LoVo (cell line): ENCODE results near the gene RWDD2A.
"Not testable (repeated sequence)": the region's sequence is repeated elsewhere in the genome, so short reads cannot be mapped to it uniquely, and the experiment has no call there.

Experiments used
- DNase-seq: peaks from one replicate; pipeline ENCODE4 v3.0.0-alpha.2; 2016; ENCODE audit warnings: low spot score

RWDD2A gene

DNA sequence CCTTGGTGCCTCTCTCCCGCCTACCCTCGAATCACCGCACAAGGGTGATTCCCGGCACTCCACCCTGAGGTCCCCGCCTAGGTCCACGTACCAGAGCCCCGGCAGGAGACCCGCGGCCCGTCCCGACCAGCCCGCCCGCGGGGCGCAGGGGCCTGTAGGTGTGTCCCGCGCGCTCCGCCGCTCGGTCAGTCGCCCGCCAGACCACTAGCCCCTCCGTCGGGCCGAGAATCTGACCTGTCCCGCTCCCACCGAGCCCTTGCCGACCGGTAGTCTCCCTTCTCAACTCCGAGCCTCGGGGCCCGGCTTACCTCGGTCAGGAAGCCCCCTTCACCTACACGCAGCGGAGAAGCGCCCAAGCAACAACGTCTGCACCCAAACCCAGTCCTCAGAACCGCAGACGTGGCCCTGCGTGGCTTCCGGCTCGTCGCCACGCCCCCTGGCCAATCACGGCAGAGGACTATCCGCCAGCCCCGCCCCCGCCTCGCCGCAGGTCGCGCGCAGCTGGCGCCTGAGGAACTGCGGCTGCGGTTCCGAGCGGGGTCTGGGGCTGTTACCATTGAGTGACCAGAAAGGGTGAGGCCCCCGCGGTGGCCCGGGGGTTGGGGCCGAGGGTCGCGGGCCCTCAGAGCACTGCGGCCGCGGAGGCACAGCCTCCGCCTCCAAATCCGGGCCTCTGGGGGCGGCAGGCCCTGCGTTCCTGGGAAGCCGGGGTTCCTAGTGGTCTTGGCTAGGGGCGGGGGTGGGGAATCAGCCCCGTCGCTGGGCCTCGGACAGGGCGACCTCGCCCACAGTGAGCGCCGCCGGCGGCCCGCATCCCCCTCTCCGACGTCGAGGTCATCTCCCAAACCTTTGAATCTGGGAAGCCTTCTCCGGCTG, at the start of gene RWDD2A, which contains the start of gene PGM3:
TSS of gene RWDD2A (plus strand) at position 487 of the 876 bp plus-strand sequence. CDS start 1,095 bp downstream, outside the sequence.
TSS of gene PGM3 (minus strand) at position 395 of the 876 bp plus-strand sequence. CDS start 2,253 bp downstream, outside the sequence.
- DNase-seq, result peak; percentile 88

DNA sequence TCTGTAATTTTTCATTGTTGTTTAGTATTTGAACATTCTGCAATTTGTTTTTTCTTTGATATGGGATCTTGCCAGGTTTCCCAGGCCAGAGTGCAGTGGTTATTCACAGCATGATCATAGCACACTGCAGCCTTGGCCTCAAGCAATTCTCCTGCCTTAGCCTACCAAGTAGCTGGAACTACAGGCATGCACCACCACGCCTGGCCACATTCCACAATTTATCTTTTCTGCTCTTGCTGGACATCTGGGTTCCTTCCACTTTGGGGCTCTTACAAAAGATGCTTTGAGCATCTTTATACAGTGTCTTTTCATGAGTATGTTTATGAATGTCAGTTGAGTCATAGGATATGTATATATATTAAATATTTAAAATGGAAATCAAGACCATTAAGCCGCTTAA, 42.0 kb upstream of the RWDD2A start:
- no peak for DNase-seq

DNA sequence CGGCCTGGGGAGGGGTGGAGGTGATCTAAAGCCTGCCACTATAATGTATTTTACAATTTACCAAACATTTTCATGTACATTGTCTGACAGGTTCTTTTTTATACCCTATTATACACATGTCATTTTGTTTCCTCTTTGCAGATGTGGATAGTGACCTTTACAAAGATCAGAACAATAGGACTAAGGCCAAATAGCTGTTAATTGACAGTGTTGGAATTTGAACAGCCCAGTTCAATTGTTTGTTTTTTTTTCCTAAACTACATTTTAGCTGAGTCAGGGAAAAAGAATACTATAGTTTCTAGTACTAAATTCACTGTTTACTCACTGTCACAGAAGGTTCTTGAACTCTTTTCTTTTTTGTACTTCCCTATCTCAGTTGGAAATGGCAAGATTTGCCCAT, 40.2 kb upstream of the RWDD2A start:
- DNase-seq, result no peak

DNA sequence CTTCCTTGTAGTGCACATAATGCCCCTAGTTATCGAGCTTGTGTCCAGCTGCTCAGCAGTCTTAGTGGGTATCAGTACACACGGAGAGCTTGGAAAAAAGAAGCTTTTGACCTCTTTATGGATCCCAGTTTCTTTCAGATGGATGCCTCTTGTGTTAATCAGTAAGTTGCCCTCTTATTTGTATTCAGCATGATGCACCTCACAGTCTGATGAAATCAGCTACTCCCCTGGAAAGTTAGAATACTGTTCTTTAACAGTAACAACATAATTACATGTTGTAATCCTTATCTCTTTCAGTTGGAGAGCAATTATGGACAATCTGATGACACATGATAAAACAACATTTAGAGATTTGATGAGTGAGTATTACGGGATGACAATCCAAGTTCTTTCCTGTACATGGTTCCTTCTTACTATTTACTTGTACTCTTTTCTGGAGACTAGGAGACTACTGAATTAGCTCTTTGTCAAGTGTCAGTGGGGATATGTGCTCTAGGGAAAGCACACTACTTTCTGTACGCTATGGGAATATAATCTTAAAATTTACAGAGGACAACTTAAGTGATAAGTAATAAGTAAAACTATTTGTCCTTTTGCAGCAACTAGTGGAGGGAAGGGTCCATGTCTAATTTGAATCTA, 39.2 kb upstream of the RWDD2A start:
- DNase-seq, result no peak

DNA sequence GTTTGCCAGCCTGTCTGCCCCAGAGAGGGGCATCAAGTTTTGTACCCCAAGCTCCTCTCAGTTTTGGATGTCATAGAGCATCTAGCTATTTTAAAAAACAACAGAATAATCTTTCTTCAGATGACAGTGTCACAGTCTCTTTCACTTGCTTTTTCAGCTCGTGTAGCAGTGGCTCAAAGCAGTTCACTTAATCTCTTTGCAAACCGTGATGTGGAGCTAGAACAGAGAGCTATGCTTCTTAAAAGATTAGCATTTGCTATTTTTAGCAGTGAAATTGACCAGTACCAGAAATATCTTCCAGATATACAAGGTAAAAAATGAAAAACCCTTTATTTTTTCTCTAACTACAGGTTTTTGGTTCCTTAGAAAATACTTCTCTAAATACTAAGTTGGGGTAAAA, 37.4 kb upstream of the RWDD2A start:
- DNase-seq, result no peak

DNA sequence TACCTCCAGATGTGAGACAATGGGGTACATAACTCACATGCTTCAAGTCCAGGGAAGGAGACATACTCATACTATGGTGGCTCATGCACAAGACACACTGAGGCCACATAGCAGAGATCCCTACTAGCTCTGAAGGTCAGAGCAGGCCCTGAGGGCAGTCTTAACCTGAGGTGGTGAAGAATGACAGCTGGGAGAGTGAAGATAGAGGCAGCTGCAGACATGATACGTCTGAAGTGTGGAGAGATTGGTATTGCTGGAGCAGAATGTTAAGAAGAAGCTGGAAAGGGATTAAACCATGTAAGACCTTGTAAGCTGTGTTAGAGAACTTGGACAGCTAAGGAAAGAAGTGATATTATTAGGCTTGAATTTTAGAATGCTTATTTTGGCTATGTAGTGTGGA, 33.0 kb upstream of the RWDD2A start:
- DNase-seq, result no peak

DNA sequence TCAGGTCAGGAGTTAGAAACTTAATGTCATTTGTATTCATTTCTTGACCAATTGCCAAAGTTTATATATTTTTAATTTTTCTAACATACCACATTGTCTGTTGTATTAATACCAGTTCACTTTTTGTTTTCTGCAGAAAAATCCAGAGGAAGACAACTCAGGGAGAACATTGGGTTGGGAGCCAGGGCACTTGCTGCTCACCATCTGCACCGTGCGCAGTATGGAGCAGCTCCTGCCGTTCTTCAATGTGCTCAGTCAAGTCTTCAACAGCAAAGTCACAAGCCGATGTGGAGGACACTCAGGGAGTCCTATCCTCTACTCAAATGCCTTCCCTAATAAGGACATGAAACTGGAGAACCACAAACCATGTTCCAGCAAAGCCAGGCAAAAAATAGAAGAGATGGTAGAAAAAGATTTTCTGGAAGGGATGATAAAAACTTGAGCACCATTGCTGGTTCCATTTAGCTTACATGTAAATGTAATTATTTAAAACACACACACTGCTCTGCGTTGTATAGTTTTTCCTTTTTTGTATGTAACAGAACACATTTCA, 25.4 kb upstream of the RWDD2A start:
- DNase-seq, result no peak

DNA sequence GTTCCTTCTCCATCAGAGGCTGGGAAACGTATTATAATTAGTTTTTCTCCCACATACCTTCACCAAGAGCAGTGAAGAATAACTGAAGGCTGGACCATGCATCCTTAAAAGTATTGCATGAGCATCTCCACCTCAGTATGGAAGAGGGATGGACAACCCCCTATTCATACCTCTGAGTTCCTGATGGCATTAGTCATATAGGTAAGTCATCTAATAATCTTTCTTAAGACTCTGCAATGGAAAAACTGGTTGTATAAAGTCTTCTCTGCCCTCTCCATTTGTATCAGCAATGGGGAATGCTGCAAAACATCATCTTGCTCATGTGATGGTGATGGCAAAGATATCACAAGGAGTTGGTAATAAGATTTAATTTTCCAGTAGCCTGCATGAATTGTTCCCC, 24.6 kb upstream of the RWDD2A start:
- DNase-seq, result no peak

DNA sequence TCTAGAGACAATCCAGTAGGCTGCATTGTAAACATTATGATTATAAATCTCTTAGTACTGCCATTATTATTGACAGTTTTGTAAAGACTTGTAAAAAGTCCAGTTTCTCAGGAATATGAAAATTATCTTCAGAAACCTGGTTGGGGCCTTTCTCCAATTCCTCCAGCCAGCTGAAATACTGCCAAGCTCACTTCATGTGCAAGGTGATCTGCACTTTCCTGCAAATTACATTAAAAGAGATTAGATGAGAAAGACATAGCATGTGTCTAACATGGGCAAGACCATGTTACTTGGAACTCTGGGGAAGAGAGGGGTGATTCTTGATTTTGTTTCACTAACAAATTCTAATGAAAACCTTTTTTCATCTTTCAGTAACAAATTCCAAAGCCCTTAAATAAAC, 24.1 kb upstream of the RWDD2A start:
- no peak for DNase-seq

DNA sequence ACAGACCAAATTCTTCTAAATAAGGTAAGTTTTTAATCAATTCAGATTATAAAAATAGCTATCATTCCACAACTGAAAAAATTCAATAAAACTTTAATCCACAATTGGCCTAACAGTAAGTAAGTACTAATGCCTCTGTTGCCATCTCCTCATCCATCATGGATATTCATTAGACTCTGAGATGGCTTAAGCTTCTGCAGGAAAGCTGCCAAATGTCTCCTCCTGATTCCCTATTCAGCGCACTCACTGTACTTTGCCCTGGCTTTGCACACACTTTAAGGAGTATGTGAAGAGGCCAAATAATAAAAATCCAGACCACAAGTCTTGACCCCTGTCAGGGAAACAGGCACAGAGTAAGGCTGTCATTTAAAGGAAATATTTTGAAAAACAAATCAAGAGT, 23.6 kb upstream of the RWDD2A start:
- DNase-seq, result no peak

DNA sequence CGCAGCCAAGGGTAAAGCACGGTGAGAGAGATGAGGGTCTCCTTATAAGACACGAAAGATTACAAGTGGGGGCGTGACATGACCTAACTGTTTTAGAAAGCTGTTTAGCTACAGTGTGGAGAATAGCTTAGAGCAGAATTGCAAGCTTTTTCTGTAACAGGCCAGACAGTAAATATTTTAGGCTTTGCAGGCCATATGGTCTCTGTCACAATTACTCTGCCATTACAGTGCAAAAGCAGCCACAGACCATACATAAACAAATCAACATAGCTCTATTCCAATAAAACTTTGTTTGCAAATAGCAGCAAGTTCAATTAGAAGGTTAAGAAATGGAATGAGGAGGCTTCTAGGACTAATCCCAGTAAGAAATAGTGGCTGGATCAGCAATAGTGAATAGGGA, 16.9 kb upstream of the RWDD2A start:
- no peak for DNase-seq

DNA sequence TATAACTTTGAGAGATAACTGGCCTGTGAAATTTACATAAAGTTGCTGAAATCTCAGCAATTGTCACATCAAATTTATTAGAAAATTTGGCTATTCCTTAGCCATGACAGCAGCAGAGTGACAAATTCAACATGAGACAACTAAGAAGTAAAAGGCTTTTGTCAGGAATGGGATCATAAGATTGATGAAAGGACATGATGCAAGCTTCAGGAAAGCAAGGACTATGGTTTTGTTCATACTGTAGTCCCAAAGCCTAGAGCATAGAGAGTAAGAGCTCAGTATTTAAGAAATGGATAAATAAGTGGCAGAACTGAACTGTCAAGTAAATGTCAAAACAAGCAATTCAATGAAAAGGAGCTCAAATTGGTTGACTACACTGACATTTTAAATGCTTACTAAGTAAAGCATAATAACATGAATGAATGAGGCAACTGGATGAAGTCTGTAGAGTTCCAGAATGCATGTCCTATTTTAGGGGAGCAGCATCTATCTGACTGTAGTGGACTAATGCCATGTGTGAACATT, 12.7 kb upstream of the RWDD2A start:
- DNase-seq, result no peak

DNA sequence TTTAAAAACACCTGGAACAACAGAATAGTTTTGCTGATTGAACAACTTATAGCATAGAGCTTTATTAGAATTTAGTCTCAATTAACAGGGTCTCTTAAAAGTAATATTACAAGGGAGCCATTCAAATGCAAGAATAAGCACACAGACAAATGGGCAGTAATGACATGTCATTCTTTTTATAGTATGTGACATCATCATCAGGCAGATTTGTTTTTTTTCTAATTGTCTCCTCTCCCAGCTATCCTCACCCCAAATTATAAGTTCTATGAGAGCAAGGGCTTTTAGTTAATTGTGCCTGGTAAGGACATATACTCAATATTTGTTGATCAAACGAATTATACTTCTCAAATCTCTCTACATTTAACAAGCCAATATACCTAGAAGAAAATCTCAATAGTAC, 11.0 kb upstream of the RWDD2A start:
- no peak for DNase-seq

DNA sequence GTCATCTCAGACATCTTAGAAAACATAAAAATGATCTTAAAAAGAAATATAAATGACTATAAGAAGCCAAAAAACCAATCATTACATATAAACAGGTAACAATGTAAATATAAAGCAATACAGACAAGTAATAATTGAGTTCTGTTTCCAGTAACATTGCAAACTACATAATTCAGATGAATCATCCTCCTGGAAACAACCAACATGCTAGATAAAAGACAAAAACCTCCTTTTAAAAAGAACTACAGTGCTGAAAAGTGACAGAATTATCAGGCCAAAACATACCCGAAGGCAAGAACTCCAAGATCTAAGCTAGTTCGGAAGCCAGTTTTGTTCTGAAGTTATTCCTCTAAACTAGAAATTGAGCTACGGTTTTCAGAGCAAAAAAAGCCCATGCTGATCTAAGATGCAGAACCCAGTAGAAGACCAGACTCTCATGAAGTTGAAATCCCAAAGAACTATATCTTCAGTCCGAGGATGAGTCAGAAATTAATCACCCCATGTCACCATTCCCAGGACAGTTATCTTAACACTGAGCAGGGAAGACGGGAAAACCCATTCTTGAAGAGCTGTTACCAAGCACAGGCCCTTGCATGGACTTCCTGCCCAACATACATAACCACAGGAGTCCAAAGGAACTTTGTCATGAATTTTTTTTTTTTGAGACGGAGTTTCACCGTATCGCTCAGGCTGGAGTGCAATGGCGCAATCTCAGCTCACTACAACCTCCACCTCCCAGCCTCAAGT, 9.9 kb upstream of the RWDD2A start:
- no peak for DNase-seq

DNA sequence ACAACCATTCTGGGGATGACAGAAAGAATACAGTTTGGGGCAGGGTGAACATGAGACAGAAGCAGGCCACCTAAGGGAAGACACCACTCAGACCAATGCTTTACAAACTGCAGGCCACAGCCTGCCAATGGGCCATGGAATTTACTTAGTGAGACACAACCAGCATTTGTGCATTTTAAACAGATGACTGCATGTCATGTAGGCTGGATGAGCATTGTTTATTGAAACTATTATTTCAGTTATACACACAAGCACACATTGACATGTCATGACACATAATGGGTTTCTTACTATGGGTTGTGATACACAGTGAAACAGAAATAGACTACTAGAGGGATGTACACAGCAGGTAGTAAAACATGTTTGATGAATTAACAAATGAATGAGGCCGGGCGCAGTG, 8.1 kb upstream of the RWDD2A start:
- DNase-seq, result no peak

DNA sequence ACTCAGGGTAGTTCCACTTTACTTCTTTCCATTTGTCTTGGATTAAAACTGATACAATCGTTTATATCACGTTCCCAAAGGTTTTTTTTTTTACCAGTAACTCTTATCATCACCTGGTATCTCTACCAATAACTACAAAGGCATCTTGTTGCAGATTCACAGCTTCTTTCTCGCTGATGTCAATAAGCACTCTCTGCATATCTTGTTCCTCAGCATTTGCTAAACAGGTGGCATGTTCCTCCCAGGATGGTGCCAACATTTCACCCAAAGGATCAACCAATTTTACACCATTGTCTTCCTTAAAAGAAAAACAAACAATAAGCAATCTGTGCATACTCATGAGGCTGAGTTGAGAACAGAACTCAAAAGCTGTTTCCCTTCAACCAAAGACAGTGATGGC, 4.7 kb upstream of the RWDD2A start:
- DNase-seq, result no peak

DNA sequence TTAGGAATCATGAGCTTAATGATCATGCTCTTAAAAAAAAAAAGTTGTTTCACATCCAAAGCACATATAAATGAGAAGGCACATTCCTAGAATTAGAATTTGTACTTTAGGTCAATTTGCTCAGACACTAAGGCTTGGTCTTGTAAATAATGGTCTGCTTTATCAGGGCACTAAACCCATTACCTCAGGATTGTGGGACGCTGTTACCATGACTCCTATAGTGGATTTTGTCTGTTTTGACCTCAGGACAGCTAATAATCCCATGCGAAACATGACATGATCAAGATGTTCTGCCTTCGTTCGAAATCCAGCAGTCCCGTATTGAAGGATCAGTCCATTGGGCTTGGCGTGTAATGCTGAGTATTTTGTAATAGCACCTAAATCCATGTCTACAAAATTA, 2.5 kb upstream of the RWDD2A start:
- no peak for DNase-seq

DNA sequence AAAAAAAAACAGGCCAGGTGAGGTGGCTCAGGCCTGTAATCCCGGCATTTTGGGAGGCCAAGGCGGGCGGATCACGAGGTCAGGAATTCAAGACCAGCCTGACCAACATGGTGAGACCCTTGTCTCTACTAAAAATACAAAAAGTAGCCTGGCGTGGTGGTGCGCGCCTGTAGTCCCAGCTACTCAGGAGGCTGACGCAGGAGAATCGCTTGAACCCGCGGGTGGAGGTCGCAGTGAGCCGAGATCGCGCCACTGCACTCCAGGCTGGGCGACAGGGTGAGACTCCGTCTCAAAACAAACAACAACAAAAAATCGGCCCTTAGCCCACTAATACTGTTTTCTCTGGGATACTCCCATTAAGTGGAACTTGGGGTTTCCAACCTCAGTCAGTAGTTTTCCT, 1.2 kb upstream of the RWDD2A start:
- not testable (repeated sequence) for DNase-seq

DNA sequence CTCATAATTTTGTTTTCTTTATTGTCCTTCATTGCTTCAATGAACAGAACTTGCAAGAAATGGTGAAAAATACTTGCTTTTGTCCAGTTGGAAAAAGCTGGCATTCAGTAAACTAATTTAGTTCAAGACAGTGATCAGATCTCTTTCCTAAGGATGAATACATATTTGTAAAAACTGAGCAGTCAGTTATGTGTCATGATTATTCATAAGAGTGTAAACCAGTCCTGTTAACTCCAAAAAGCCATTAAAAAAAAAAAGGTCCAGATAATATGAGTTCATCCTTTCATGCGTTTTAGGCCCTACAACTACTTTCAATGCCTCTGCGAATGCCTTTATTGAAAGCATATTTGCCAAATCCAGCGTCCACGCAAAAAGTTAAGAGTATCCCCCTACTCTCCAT, 701 bp upstream of the RWDD2A start:
- no peak for DNase-seq

DNA sequence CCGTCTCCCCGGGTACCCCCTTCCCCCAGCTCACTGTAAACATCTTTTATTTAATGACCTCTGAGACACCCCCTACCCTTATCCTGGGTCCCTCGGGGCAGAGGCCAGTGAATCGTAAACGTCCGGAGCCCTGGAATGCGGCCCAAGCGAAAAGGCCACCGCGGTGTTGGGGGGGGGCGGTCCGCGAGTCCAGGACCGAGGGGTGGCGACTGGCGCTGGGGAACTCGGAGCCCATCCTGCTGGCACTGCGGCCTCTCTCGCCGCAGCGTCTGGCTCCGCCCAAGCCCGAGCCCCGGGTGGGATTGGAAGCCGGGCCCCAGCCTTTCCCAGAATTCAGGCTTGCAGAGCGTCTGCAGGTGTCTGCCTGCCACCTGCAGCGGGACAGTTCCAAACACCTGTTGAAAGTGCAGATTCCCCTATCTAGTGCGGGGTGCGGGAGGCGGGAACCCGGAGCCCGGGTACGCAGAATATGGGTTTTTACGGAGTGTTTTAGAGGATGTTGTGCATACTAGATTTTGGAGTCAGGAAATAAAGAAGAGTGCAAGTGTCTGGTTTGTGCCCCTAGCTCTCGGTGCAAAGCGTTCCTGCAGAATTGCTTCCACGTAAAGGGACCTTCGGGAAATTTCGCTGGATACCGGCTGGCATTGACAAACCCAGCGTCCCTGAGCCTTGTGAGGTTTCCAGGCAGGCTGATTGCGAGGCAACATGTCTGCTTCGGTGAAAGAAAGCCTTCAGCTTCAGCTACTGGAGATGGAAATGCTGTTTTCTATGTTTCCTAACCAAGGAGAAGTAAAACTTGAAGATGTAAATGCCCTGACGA, 800 bp downstream of the RWDD2A start:
- DNase-seq, result peak; percentile 56

DNA sequence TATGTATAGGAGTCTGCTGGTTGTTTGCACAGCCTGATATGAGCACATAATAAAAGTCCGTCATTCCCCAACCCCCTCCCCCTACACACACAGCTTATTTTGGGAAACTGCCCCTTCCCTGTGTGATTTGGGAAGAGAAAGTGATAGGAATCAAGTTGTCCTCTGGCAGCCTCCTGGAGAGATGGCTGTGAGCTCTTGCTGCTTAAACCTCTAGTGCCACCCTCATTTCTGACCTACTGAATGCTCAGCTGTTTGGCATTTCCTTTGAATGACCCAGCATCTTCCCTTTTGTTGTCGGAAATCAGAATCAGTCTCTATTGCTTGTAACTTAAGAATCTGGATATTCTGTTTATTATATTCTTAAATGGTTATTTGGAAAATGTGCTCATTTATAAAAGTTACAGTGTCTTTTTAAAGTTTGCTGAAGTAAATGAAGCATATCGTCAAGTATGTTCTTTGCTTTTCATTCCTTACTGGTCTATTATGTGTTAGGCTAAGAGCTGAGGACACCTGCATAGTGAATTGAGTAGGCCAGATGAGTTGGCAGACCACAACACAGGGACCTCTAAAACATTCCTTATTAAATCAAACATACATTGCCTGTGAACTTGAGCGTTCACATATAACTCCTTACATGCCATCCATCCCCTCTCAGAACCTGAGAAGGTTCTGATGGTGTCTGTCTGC, 5.5 kb downstream of the RWDD2A start:
- DNase-seq, result no peak
